Stomach (tissue), 4 donors: ENCODE measurements around the gene USP34.

Experiments
- POLR2A ChIP-seq, 4 donors: fragments of 450-650 bp; IDR thresholded peaks; one replicate each; pipeline ENCODE4 v1.6.1; 2016; ENCODE audit warnings: antibody characterized with exemption in 4 of 4, control low read depth in 2 of 4, mild to moderate bottlenecking in 1 of 4, moderate library complexity in 1 of 4
- POLR2AphosphoS5 ChIP-seq, 3 donors: sonication (generic); formaldehyde crosslinking; IDR thresholded peaks; one replicate each; pipeline ENCODE4 v1.6.1; 2016; ENCODE audit warnings: antibody characterized with exemption in 3 of 3
- TF ChIP-seq, protein P1 (sequence below), 7 experiments: fragments of 450-650 bp in 4 of 7; fragments of 200-600 bp in 3 of 7; sonication (generic) in 3 of 7; IDR thresholded peaks; one replicate each; pipeline ENCODE4 v1.5.1; 2016 to 2019; ENCODE audit warnings: antibody characterized with exemption in 7 of 7, control low read depth in 2 of 7, mild to moderate bottlenecking in 1 of 7

DNA sequence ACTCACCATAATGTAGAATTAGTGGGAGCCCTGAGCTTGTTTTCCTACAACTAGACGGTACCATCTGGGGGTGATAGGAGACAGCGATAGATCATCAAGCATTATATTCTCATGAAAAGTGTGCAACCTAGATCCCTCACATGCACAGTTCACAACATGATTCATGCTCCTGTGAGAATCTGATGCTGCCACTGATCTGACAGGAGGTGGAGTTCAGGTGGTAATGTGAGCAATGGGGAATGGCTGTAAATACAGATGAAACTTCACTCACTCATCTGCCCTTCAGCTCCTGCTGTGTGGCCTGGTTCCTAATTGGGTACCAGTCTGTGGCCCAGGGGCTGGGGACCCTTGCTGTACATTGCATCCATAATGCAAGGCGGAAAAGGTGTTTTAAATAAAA, 60.7 kb downstream of the USP34 start:
- TF ChIP-seq, protein P1, sequence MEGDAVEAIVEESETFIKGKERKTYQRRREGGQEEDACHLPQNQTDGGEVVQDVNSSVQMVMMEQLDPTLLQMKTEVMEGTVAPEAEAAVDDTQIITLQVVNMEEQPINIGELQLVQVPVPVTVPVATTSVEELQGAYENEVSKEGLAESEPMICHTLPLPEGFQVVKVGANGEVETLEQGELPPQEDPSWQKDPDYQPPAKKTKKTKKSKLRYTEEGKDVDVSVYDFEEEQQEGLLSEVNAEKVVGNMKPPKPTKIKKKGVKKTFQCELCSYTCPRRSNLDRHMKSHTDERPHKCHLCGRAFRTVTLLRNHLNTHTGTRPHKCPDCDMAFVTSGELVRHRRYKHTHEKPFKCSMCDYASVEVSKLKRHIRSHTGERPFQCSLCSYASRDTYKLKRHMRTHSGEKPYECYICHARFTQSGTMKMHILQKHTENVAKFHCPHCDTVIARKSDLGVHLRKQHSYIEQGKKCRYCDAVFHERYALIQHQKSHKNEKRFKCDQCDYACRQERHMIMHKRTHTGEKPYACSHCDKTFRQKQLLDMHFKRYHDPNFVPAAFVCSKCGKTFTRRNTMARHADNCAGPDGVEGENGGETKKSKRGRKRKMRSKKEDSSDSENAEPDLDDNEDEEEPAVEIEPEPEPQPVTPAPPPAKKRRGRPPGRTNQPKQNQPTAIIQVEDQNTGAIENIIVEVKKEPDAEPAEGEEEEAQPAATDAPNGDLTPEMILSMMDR (IDR thresholded peaks at IDR 0.05): no peak
- no peak for TF ChIP-seq POLR2A (IDR thresholded peaks at IDR 0.05)
- TF ChIP-seq POLR2AphosphoS5 (IDR thresholded peaks at IDR 0.05): no peak
